ENCODE measurements around the gene RFX4. TPM values are rescaled to one million over a fixed set of nuclear protein-coding genes. Genes with fewer than 3 reads are reported as not detected.

The RFX4 gene
- not detected in 2 replicates for total RNA-seq

GRCh38 chr12:106582641-106583230 is at the start of gene RFX4:
Gene RFX4 (plus strand): TSS chr12:106583004. CDS start chr12:106583321, 317 bp downstream.

DNA sequence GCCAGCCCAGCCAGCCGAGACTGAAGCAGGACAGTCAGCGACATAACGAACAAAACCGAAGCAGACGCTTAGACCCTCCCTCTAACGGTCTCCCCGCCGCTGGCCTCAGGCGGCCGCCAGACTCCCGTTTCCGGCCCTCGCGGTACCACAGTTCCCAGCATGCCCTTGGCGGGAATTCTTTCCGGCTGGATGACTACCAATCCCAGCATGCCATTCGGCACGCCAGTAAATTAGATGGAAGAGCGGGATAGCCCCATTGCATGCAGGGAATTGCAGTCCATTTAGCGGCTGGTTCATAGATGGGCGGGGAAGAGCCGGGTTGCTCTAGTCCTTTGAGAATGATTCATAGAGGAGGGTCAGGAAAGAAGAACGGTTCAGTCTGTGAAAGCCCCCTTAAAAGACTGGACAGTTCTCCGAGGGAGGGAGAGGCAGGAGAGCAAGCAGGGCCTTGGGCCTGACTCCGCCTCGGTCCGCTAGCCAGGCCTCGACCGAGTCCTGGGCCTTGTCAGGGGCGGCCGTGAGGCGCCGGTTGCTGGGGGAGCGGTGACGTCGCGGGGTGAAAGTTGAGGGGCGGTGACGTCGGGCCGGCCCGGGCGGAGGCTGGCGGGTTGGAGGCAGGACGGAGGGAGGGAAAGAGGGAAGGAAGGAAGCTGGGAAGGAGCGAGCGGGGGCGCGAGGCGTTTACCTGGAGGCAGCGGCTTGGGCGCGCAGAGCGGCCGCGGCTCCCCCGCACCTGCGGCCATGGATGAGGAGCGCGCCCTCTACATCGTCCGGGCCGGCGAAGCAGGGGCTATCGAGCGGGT is 191.4 kb downstream of the RFX4 start, which contains the start of gene RIC8B:
Gene RIC8B (plus strand): TSS at position 678 of the 803 bp plus-strand sequence. CDS start 64 bp downstream, at position 742.

Other genes starting within 250 kb of the RFX4 start
- gene POLR3B, start 225.3 kb upstream of the RFX4 start, total RNA-seq, result 10.1 and 13.1 TPM in 2 replicates
- gene RIC8B, start 191.7 kb downstream of the RFX4 start, total RNA-seq, result 18.7 and 20.3 TPM in 2 replicates